A549 treated with CpdA at 1 μM for 4 hours (cell line): ENCODE measurements around the gene MACROD1. TPM values are rescaled to one million over a fixed set of nuclear protein-coding genes. Genes with fewer than 3 reads are reported as not detected.

ENCODE experiments used
- total RNA-seq: library from RNA; stranded (reverse); fragments of 200-300 nt; extraction: Qiagen RNA extraction; gene quantifications from 5 replicates; pipeline ENCODE4 v1.2.3, GENCODE V29; 2022; ENCODE audit warnings: low read depth

The MACROD1 gene
- 7.6 to 13.8 TPM (median 13.3 TPM) in 5 replicates for total RNA-seq

GRCh38 chr11:64165842-64166635 is at the start of gene MACROD1:
MACROD1 (minus strand) TSS chr11:64166113; CDS start chr11:64165994, 119 bp downstream.

GRCh38 chr11:64206457-64207255 is 40.7 kb upstream of the MACROD1 start, which contains the start of gene FERMT3:
FERMT3 (plus strand) TSS chr11:64206721; CDS start chr11:64207365, 644 bp downstream.

GRCh38 chr11:64185693-64186491 is 20.0 kb upstream of the MACROD1 start, which contains the start of gene STIP1:
STIP1 (plus strand) TSS chr11:64186171; CDS start chr11:64186262, 91 bp downstream.

GRCh38 chr11:64035576-64035975 is 130.3 kb downstream of the MACROD1 start, which contains the start of gene FLRT1:
FLRT1 (plus strand) TSS chr11:64035931; CDS start chr11:64116268, 80,337 bp downstream.

GRCh38 chr11:63986156-63986931 is 179.6 kb downstream of the MACROD1 start, which contains the start of gene OTUB1:
OTUB1 (plus strand) TSS chr11:63986438; CDS start chr11:63986457, 19 bp downstream.

GRCh38 chr11:63974259-63975143 is 191.4 kb downstream of the MACROD1 start, which contains the start of gene COX8A:
COX8A (plus strand) TSS chr11:63974620; CDS start chr11:63974681, 61 bp downstream.

Other genes starting within 250 kb of the MACROD1 start
- gene RCOR2, start 248.9 kb downstream of the MACROD1 start, total RNA-seq: 0.55 to 1.1 TPM (median 1.0 TPM) in 5 replicates
- 15.1 to 19.0 TPM (median 18.3 TPM) in 5 replicates for gene NAA40, start 227.1 kb downstream of the MACROD1 start, total RNA-seq
- 629 to 1,059 TPM (median 1,023 TPM) in 5 replicates for gene COX8A, start 191.5 kb downstream of the MACROD1 start, total RNA-seq
- 109 to 134 TPM (median 129 TPM) in 5 replicates for gene OTUB1, start 179.7 kb downstream of the MACROD1 start, total RNA-seq
- 0.05 to 0.09 TPM (median 0.08 TPM) in 4 of 5 replicates, not detected in the other for gene FLRT1, start 130.2 kb downstream of the MACROD1 start, total RNA-seq
- gene STIP1, start 20.1 kb upstream of the MACROD1 start, total RNA-seq: 265 to 294 TPM (median 293 TPM) in 5 replicates
- 1.6 to 4.1 TPM (median 2.1 TPM) in 5 replicates for gene FERMT3, start 40.6 kb upstream of the MACROD1 start, total RNA-seq
- 18.6 to 27.7 TPM (median 26.4 TPM) in 5 replicates for gene TRPT1, start 60.1 kb upstream of the MACROD1 start, total RNA-seq
- 28.5 to 44.9 TPM (median 38.1 TPM) in 5 replicates for gene NUDT22, start 60.2 kb upstream of the MACROD1 start, total RNA-seq
- gene DNAJC4, start 64.4 kb upstream of the MACROD1 start, total RNA-seq: 19.4 to 21.3 TPM (median 20.1 TPM) in 5 replicates
- gene VEGFB, start 68.5 kb upstream of the MACROD1 start, total RNA-seq: 35.7 to 54.5 TPM (median 51.4 TPM) in 5 replicates
- 125 to 150 TPM (median 146 TPM) in 5 replicates for gene FKBP2, start 75.0 kb upstream of the MACROD1 start, total RNA-seq
- 208 to 393 TPM (median 373 TPM) in 5 replicates for gene PPP1R14B, start 80.8 kb upstream of the MACROD1 start, total RNA-seq
- 16.6 to 24.0 TPM (median 21.3 TPM) in 5 replicates for gene PLCB3, start 85.4 kb upstream of the MACROD1 start, total RNA-seq
- gene BAD, start 118.6 kb upstream of the MACROD1 start, total RNA-seq: 72.9 to 105 TPM (median 99.7 TPM) in 5 replicates
- 32.8 to 51.3 TPM (median 49.8 TPM) in 5 replicates for gene GPR137, start 119.7 kb upstream of the MACROD1 start, total RNA-seq
- 0.07 to 0.24 TPM in 2 of 5 replicates, not detected in the others for gene KCNK4, start 125.2 kb upstream of the MACROD1 start, total RNA-seq
- gene CATSPERZ, start 134.2 kb upstream of the MACROD1 start, total RNA-seq: 2.3 to 3.7 TPM (median 2.9 TPM) in 5 replicates
- gene ESRRA, start 139.4 kb upstream of the MACROD1 start, total RNA-seq: 43.1 to 65.2 TPM (median 62.7 TPM) in 5 replicates
- gene TRMT112, start 151.4 kb upstream of the MACROD1 start, total RNA-seq: 399 to 480 TPM (median 435 TPM) in 5 replicates
- 370 to 514 TPM (median 489 TPM) in 5 replicates for gene PRDX5, start 152.0 kb upstream of the MACROD1 start, total RNA-seq
- 10.8 to 13.4 TPM (median 12.2 TPM) in 5 replicates for gene CCDC88B, start 174.1 kb upstream of the MACROD1 start, total RNA-seq
- 54.4 to 70.5 TPM (median 64.5 TPM) in 5 replicates for gene RPS6KA4, start 193.0 kb upstream of the MACROD1 start, total RNA-seq